AG04449 (cell line): ENCODE data around the gene PSRC1.

Experiments used
- CTCF ChIA-PET: fragments of 350-600 bp; formaldehyde crosslinking; extraction: SDS; loops from one replicate; lab custom pipeline; 2021; ENCODE audit warnings: antibody characterized with exemption; lab: Yijun Ruan, JAX
- POLR2A ChIA-PET: fragments of 400-600, 350-600 bp; formaldehyde crosslinking; extraction: SDS; loops from one replicate; lab custom pipeline; 2020; ENCODE audit warnings: antibody characterized with exemption, inconsistent platforms; lab: Yijun Ruan, JAX
- DNase-seq: peaks from one replicate; pipeline ENCODE4 v3.0.0-alpha.2; 2010; ENCODE audit warnings: low read depth, low spot score
- H3K4me3 ChIP-seq: 2 replicates; pipeline ENCODE4 v1.5.1; 2011; ENCODE audit warnings: low read depth, mild to moderate bottlenecking, control low read depth, low read length
- TF ChIP-seq, protein P1 (sequence below): IDR thresholded peaks from one replicate; pipeline ENCODE4 v1.5.1; 2011; ENCODE audit warnings: mild to moderate bottlenecking, moderate library complexity, low read length, control low read depth, inconsistent platforms; ENCODE audit not compliant: insufficient read depth; ENCODE audit errors: missing control alignments

The PSRC1 gene

DNA sequence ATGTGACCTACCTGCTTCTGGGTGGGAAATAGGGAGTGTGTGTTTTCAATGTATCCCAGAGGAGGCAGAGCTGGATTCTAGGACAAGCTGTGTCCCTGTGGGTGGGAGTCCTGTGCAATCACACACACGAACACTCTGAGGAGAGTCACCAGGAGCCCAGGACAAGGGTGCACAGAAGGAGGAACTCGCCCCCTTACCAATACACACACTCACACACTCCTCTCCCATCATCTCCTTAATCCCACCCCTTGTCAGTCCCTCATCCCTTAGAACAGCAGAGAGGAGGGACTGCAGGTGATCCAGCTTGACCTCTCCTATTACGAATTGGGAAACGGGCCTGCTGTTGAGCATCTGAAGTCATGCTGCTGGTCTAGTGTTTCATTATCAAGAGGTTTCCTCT, 32.3 kb upstream of the PSRC1 start:
- H3K4me3 ChIP-seq = no peak overlapping the region
- CTCF ChIA-PET = interaction anchor here (1.1 kb wide), 1 partner anchor 9 kb away, joined by 3 read pairs; the partner anchor contains the start of gene MYBPHL
- TF ChIP-seq, protein P1, sequence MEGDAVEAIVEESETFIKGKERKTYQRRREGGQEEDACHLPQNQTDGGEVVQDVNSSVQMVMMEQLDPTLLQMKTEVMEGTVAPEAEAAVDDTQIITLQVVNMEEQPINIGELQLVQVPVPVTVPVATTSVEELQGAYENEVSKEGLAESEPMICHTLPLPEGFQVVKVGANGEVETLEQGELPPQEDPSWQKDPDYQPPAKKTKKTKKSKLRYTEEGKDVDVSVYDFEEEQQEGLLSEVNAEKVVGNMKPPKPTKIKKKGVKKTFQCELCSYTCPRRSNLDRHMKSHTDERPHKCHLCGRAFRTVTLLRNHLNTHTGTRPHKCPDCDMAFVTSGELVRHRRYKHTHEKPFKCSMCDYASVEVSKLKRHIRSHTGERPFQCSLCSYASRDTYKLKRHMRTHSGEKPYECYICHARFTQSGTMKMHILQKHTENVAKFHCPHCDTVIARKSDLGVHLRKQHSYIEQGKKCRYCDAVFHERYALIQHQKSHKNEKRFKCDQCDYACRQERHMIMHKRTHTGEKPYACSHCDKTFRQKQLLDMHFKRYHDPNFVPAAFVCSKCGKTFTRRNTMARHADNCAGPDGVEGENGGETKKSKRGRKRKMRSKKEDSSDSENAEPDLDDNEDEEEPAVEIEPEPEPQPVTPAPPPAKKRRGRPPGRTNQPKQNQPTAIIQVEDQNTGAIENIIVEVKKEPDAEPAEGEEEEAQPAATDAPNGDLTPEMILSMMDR = no peak
- DNase-seq = no peak
- POLR2A ChIA-PET = no interaction called here

DNA sequence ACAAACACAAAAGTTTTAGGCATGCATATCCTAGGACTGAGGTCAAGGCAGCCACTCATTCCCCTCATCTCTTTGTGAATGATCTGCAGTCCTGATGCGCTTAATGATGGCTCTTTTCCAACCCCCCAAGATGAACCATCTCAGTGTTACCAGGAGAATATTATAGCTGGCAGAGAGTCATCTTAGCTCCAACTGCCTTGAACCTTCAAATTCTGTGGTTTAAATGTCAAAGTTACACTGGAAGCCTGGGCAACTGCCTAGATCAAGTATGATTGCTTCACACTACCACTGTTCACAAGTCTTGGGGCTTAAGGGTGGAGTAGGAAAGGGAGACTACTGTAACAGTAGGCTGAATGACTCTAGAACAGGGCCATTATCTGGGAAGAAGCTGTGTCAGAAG, 31.9 kb upstream of the PSRC1 start:
- ChIA-PET POLR2A (no interaction called here), CTCF (no interaction called here)
- no peak for DNase-seq
- TF ChIP-seq, protein P1 = no peak
- no peak overlapping the region for H3K4me3 ChIP-seq

DNA sequence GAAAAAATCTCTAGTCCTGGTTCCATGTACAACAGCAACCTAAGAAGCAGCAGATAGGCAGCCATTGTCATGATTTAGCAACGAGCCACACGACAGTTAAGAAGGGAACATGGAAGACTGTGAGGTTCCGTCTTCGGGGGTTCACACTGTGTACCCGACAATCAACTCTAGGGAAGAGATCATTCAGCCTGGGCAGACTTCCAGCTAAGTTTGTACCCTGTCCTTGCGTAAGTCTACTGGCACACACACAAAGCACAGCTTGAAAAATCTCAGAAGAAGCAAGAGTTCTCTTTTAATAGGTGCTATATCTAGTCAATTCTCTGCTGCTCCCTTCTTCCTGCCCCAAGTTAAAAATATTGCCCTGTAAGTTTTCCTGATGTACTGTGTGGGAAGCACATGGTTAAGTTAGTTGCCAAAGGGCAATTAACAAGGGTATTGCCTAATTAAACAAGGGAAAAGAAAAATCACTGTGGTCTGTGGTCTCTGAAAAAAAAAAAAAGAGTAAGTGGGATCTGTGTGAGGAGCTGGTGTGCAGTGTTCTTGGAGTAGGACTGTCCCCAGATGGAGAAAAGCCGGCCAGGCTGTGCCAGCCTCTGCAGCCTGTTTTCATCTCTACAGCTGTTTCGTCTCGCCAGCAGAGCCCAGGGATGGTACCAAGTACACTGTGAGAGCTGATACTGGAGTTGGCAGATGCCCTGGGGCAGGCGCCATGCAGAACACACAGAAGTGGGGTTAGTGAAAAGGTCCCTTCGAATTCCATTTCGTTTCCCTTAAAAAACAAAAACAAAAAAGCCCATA, 30.2 kb upstream of the PSRC1 start:
- H3K4me3 ChIP-seq = no peak overlapping the region
- no peak for DNase-seq
- POLR2A ChIA-PET = no interaction called here
- TF ChIP-seq, protein P1 = no peak
- CTCF ChIA-PET = interaction anchor here (1.4 kb wide), 1 partner anchor 37 kb away, joined by 4 read pairs; no protein-coding TSS in a partner anchor

DNA sequence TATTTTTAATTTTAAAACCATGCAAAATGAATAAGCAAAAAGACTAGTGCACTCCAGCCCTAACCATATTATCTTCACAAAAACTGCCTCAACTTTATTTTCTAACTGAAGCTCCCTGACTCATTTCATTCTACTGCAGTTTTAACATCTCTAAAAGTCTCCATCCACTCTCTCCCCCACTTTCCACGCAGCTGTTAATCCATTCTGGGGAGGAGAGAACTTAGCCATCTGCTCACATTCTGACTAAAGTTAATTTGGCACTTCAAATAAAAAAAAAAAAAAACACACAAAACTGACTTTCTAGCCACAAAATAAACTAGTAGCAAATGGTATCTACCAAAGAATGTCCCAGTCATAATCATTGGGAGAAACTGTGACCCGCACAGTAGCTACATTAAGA, 29.3 kb upstream of the PSRC1 start:
- TF ChIP-seq, protein P1 = no peak
- DNase-seq = no peak
- ChIA-PET CTCF (interaction anchor here (1.4 kb wide), 1 partner anchor 36 kb away, joined by 4 read pairs; no protein-coding TSS in a partner anchor), POLR2A (no interaction called here)
- H3K4me3 ChIP-seq = no peak overlapping the region

DNA sequence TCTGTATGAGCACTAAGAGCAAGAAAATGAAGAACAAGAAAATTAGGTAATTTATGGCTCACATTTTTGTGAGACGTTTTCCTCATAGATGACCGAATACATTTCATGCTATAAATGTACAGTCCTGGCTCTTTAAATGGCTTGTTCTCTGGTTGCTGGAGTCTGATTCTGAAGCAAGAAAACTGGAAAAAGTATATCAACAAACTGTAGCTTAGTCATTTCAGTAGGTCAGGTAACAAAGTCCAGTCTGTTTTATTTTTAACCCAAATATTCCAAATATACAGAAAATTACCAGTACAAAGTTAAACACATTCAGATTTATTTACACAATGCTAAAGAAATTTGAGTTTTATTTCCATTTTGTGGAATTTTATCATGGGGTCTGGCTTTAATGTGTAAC, 26.4 kb upstream of the PSRC1 start:
- no peak for DNase-seq
- POLR2A ChIA-PET = no interaction called here
- no peak overlapping the region for H3K4me3 ChIP-seq
- TF ChIP-seq, protein P1 = no peak
- CTCF ChIA-PET = no interaction called here

DNA sequence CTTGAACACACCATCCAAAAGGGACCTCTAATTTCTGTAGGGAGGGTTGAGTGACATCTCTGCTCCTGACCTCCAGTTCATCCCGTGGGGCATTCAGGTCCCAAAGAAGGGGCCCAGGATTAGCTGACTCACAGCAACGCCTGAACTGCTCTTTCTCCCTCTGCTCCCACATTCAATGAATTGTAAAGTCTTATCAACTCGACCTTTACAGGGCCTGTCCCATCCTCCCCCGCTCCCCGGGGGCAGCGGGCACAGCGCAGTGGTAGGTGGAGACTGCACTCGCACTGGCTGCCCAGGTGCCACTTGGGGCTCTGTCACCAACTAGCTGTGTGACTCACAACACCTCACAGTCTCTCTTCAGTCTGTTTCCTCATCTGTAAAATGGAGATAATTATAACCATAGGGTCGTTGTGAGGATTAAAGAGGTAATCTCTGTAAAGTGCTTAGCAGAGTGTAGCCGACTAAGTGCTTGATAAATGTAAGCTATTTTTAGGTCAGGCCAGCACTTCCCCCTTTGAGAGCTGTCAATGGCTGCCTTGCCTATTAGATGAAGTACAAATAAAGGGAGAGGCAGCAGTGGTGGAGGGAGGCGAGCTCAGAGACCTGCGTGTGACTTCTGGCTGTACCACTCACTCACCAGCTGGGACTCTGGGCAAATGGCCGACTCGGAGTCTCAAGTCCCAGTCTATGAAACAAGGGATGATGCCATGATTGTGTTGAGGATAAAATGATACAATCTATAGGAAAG, 24.5 kb upstream of the PSRC1 start:
- TF ChIP-seq, protein P1 = no peak
- DNase-seq = no peak
- POLR2A ChIA-PET = no interaction called here
- no peak overlapping the region for H3K4me3 ChIP-seq
- CTCF ChIA-PET = interaction anchor here (0.8 to 2.0 kb wide), 6 partner anchors 10 to 91 kb away, joined by 3 to 6 read pairs (median 4); no protein-coding TSS in a partner anchor
